NCI-H2196 (cell line): ENCODE results near the gene GAGE12G.
"Not testable (repeated sequence)": the region's sequence is repeated elsewhere in the genome, so short reads cannot be mapped to it uniquely, and the experiment has no call there.

Source experiments
- DNase-seq: peaks from one replicate; lab custom pipeline; 2025; ENCODE audit not compliant: unreplicated experiment; lab: John Stamatoyannopoulos, UW

The GAGE12G gene, protein sequence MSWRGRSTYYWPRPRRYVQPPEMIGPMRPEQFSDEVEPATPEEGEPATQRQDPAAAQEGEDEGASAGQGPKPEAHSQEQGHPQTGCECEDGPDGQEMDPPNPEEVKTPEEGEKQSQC

DNA sequence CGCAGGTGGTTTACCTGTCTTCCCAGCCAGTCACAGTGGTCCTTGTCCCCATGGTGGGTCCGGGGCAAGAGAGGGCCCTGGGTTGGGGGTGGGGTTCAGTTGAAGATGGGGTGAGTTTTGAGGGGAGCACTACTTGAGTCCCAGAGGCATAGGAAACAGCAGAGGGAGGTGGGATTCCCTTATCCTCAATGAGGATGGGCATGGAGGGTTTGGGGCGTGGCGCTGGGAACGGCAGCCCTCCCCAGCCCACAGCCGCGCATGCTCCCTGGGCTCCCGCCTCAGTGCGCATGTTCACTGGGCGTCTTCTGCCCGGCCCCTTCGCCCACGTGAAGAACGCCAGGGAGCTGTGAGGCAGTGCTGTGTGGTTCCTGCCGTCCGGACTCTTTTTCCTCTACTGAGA, at the start of gene GAGE12G:
TSS of gene GAGE12G (plus strand) at position 301 of the 400 bp plus-strand sequence. CDS start 1,155 bp downstream, outside the sequence.
- not testable (repeated sequence) for DNase-seq

DNA sequence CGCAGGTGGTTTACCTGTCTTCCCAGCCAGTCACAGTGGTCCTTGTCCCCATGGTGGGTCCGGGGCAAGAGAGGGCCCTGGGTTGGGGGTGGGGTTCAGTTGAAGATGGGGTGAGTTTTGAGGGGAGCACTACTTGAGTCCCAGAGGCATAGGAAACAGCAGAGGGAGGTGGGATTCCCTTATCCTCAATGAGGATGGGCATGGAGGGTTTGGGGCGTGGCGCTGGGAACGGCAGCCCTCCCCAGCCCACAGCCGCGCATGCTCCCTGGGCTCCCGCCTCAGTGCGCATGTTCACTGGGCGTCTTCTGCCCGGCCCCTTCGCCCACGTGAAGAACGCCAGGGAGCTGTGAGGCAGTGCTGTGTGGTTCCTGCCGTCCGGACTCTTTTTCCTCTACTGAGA, 38.3 kb upstream of the GAGE12G start, which contains the start of gene GAGE12C:
TSS of gene GAGE12C (plus strand) at position 301 of the 400 bp plus-strand sequence. CDS start 1,155 bp downstream, outside the sequence.
- DNase-seq: not testable (repeated sequence)

DNA sequence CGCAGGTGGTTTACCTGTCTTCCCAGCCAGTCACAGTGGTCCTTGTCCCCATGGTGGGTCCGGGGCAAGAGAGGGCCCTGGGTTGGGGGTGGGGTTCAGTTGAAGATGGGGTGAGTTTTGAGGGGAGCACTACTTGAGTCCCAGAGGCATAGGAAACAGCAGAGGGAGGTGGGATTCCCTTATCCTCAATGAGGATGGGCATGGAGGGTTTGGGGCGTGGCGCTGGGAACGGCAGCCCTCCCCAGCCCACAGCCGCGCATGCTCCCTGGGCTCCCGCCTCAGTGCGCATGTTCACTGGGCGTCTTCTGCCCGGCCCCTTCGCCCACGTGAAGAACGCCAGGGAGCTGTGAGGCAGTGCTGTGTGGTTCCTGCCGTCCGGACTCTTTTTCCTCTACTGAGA, 28.8 kb upstream of the GAGE12G start, which contains the start of gene GAGE12D:
TSS of gene GAGE12D (plus strand) at position 301 of the 400 bp plus-strand sequence. CDS start 1,155 bp downstream, outside the sequence.
- not testable (repeated sequence) for DNase-seq

DNA sequence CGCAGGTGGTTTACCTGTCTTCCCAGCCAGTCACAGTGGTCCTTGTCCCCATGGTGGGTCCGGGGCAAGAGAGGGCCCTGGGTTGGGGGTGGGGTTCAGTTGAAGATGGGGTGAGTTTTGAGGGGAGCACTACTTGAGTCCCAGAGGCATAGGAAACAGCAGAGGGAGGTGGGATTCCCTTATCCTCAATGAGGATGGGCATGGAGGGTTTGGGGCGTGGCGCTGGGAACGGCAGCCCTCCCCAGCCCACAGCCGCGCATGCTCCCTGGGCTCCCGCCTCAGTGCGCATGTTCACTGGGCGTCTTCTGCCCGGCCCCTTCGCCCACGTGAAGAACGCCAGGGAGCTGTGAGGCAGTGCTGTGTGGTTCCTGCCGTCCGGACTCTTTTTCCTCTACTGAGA, 19.2 kb upstream of the GAGE12G start, which contains the start of gene GAGE12E:
TSS of gene GAGE12E (plus strand) at position 301 of the 400 bp plus-strand sequence. CDS start 1,155 bp downstream, outside the sequence.
- DNase-seq: not testable (repeated sequence)

DNA sequence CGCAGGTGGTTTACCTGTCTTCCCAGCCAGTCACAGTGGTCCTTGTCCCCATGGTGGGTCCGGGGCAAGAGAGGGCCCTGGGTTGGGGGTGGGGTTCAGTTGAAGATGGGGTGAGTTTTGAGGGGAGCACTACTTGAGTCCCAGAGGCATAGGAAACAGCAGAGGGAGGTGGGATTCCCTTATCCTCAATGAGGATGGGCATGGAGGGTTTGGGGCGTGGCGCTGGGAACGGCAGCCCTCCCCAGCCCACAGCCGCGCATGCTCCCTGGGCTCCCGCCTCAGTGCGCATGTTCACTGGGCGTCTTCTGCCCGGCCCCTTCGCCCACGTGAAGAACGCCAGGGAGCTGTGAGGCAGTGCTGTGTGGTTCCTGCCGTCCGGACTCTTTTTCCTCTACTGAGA, 9.7 kb upstream of the GAGE12G start, which contains the start of gene GAGE12F:
TSS of gene GAGE12F (plus strand) at position 301 of the 400 bp plus-strand sequence. CDS start 1,155 bp downstream, outside the sequence.
- not testable (repeated sequence) for DNase-seq

DNA sequence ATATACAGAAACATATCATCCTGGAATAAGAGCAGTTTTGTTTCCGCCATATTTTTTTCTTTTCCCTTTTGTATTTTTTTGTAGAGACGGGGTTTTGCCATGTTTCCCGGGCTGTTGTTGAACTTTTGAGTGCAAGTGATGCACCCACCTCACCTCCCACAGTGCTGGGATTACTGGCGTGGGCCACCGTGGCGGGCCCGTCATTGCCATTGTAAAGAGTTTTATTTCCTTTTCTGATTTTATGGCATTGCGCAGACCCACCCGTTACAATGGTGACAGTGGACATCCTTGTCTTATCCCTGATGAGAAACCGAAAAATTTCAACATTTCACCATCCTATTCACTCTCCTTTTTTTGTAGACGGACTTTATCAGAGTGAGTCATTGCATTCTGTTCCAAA, 1.5 kb upstream of the GAGE12G start:
- not testable (repeated sequence) for DNase-seq

DNA sequence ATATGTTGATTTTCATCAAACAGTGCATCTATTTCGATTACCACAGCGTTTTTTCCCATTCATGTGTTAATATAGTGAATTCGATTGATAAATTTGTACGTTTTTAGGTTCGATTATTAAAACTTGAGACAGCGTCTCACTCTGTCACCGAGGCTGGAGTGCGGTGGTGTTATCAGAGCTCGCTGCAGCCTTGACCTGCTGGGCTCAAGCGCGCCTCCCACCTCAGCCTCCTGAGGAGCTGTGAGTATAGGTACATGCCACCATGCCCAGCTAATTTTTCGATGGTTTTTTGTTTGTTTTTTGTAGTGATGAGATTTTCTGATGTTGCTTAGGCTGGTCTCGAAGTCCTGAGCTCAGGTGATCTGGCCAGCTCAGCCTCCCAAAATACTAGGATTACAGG, 1.0 kb upstream of the GAGE12G start:
- DNase-seq: not testable (repeated sequence)

DNA sequence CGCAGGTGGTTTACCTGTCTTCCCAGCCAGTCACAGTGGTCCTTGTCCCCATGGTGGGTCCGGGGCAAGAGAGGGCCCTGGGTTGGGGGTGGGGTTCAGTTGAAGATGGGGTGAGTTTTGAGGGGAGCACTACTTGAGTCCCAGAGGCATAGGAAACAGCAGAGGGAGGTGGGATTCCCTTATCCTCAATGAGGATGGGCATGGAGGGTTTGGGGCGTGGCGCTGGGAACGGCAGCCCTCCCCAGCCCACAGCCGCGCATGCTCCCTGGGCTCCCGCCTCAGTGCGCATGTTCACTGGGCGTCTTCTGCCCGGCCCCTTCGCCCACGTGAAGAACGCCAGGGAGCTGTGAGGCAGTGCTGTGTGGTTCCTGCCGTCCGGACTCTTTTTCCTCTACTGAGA, 9.4 kb downstream of the GAGE12G start, which contains the start of gene GAGE12H:
TSS of gene GAGE12H (plus strand) at position 301 of the 400 bp plus-strand sequence. CDS start 1,155 bp downstream, outside the sequence.
- DNase-seq: not testable (repeated sequence)

DNA sequence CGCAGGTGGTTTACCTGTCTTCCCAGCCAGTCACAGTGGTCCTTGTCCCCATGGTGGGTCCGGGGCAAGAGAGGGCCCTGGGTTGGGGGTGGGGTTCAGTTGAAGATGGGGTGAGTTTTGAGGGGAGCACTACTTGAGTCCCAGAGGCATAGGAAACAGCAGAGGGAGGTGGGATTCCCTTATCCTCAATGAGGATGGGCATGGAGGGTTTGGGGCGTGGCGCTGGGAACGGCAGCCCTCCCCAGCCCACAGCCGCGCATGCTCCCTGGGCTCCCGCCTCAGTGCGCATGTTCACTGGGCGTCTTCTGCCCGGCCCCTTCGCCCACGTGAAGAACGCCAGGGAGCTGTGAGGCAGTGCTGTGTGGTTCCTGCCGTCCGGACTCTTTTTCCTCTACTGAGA, 19.0 kb downstream of the GAGE12G start, which contains the start of gene GAGE2A:
TSS of gene GAGE2A (plus strand) at position 301 of the 400 bp plus-strand sequence. CDS start 1,155 bp downstream, outside the sequence.
- DNase-seq: not testable (repeated sequence)

DNA sequence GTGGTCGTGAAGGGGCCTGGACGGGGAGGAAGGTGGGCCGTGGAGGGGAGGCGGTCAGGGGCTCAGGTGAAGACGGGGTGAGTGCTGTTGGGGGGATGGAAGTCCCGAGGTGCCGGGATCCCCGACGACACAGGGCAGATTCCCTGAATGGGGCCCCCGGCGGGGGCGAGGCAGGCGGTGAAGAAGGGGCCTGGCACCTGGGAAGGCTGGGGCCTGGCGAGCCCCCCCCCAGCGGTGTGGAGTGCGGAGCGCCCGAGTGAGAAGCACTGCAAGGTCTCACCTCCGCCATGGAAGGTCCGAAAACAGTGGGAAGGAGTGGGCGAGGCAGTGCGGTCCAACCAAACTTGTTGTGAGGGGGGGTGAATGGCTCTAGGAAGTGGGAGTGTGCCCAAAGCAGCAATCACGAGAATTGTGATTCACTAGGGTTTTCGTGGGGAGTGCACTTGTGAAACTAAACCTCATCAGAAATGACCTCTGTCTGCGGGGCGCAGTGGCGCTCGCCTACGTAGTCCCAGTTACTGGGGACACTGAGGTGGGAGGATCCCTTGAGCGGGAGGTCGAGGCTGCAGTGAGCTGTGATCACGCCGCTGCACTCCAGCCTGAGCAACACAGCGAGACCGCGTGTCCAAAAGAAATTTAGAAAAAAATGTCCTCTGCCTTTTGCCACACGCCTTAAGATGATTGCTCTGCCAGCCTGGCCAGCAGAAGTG, 19.7 kb downstream of the GAGE12G start:
- not testable (repeated sequence) for DNase-seq

DNA sequence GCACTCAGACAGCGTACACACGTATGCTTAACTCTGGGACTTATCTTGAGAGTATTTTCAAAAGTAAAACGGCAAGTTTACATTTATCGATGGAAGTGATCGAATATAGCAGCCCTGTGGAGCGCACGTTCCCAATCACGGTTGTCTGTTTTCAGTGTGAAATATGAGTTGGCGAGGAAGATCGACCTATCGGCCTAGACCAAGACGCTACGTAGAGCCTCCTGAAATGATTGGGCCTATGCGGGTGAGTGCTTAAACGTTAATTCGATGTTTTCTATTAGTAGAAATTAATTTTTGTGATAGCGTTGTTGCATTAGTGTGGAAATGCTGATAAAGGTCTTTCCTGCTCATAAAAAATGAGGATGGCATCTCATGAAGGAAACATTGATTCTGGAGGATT, 20.3 kb downstream of the GAGE12G start:
- DNase-seq: not testable (repeated sequence)

DNA sequence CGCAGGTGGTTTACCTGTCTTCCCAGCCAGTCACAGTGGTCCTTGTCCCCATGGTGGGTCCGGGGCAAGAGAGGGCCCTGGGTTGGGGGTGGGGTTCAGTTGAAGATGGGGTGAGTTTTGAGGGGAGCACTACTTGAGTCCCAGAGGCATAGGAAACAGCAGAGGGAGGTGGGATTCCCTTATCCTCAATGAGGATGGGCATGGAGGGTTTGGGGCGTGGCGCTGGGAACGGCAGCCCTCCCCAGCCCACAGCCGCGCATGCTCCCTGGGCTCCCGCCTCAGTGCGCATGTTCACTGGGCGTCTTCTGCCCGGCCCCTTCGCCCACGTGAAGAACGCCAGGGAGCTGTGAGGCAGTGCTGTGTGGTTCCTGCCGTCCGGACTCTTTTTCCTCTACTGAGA, 28.5 kb downstream of the GAGE12G start, which contains the start of gene GAGE1:
TSS of gene GAGE1 (plus strand) at position 301 of the 400 bp plus-strand sequence. CDS start 1,155 bp downstream, outside the sequence.
- not testable (repeated sequence) for DNase-seq

DNA sequence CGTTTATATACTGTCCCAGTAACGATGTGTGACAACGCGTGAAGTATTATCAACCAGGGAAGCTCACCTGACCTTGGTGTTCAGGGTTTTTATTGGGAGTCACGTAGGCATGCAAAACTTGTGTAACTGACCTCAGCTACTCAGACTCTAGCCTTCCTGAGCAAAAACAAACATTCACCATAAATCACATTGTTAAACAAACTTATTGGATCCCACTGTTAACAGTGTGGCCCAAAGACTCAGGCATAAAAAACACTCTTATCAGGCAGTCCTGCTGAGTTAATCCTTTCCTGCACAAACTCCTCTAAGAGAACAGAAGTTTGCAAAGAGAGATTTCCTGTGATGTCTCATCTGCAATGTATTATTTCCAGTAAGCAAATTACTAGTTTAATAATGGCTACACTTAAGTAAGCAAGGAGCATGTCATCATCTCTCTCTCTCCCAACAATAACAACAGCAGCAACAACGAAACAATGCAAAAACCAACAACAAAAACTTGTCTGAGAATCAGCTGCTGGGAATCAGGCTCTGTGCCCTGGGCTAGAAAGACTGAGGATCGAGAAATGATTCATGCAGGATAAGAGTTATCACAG, 40.6 kb downstream of the GAGE12G start:
- DNase-seq: no peak

DNA sequence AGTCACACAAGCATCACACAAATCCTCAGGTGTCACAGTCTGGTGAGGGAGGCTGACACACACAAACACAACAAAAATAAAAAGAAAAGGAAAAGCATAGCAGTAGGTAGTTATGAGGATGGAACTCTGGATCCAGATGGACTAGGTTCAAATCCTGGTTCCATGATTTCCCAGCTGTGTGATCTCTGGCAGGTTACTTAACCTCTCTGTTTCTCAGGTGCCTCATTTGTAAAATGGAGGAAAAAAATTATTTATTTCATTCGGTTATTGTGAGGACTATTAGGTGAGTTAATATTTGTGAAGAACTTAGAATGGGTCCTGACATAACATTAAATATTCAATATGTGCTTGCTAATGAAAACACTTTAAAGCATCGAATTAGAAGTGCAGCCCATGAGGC, 48.4 kb downstream of the GAGE12G start:
- DNase-seq: no peak
